Ascending aorta (tissue), 2 donors: ENCODE results near the gene ING4. TPM values are rescaled to one million over a fixed set of nuclear protein-coding genes. Genes with fewer than 3 reads are reported as not detected.

Experiments
- DNase-seq, 2 donors: peaks; one replicate each; pipeline ENCODE4 v3.0.0-alpha.2; 2019; ENCODE audit warnings: low spot score in 2 of 2
- H3K27ac ChIP-seq, 2 donors: fragments of 200-600 bp; sonication (generic); one replicate each; pipeline ENCODE4 v1.5.1; 2016 to 2017; ENCODE audit warnings: mild to moderate bottlenecking in 1 of 2
- H3K27me3 ChIP-seq: fragments of 200-600 bp; sonication (generic); one replicate; pipeline ENCODE4 v1.5.1; 2017
- H3K36me3 ChIP-seq, 2 donors: fragments of 200-600 bp; sonication (generic); one replicate each; pipeline ENCODE4 v1.5.1; 2016
- H3K4me1 ChIP-seq, 2 donors: fragments of 200-600 bp; sonication (generic); one replicate each; pipeline ENCODE4 v1.5.1; 2016 to 2017; ENCODE audit warnings: mild to moderate bottlenecking in 1 of 2
- H3K4me3 ChIP-seq, 2 donors: fragments of 200-600 bp; sonication (generic); one replicate each; pipeline ENCODE4 v1.5.1; 2016 to 2017; ENCODE audit warnings: mild to moderate bottlenecking in 1 of 2
- H3K9me3 ChIP-seq, 2 donors: fragments of 200-600 bp; sonication (generic); one replicate each; pipeline ENCODE4 v1.5.1; 2016
- intact Hi-C: fragments of 100-400 bp; cut with DNase I; formaldehyde crosslinking; loops from one replicate; pipeline ENCODE4 v1.15.1; 2023
- total RNA-seq: library from RNA; depleted of rRNA; stranded (reverse); fragments of >200 nt; gene quantifications from one replicate; pipeline ENCODE4 v1.1.0, GENCODE V29; 2016
- TF ChIP-seq, protein P1 (sequence below), 3 experiments: fragments of 200-600 bp in 2 of 3; fragments of 450-650 bp in 1 of 3; sonication (generic) in 2 of 3; IDR thresholded peaks; one replicate each; pipeline ENCODE4 v1.5.1; 2016 to 2019; ENCODE audit warnings: antibody characterized with exemption in 3 of 3, mild to moderate bottlenecking in 1 of 3, moderate library complexity in 1 of 3

ING4 gene
- total RNA-seq, 1 donor from 2014 or later, result 2.6 TPM

DNA sequence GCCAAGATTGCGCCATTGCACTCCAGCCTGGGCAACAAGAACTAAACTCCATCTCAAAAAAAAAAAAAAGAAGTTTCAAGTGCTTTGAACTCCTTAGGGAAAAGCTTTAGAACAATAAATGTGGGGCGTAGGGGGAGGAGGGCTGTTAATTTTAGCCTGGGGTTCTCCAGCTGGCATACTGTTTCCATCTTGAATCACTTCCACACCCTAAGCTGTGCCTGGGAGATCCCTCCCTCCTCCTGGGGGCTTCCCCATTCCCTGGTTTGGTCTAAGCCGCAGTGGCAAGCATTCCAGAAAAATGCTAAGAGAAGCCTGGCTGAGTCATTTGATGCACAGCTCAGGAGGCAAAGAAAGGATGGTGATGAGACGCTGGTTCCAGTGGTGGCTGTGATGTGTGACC is 28.6 kb upstream of the ING4 start:
- no peaks in the 10 kb centered on the region for H3K27me3 ChIP-seq
- no peak overlapping the region for H3K4me3 ChIP-seq
- TF ChIP-seq, protein P1, sequence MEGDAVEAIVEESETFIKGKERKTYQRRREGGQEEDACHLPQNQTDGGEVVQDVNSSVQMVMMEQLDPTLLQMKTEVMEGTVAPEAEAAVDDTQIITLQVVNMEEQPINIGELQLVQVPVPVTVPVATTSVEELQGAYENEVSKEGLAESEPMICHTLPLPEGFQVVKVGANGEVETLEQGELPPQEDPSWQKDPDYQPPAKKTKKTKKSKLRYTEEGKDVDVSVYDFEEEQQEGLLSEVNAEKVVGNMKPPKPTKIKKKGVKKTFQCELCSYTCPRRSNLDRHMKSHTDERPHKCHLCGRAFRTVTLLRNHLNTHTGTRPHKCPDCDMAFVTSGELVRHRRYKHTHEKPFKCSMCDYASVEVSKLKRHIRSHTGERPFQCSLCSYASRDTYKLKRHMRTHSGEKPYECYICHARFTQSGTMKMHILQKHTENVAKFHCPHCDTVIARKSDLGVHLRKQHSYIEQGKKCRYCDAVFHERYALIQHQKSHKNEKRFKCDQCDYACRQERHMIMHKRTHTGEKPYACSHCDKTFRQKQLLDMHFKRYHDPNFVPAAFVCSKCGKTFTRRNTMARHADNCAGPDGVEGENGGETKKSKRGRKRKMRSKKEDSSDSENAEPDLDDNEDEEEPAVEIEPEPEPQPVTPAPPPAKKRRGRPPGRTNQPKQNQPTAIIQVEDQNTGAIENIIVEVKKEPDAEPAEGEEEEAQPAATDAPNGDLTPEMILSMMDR (IDR thresholded peaks at IDR 0.05), result no peak
- no peak overlapping the region for H3K27ac ChIP-seq
- peaks cover 9 to 25% of the 10 kb centered on the region in 2 donors for H3K4me1 ChIP-seq
- intact Hi-C loops, result no loop called here
- H3K36me3 ChIP-seq, result peaks cover 0 to 3% of the 10 kb centered on the region in 2 donors
- no peak for DNase-seq
- H3K9me3 ChIP-seq, result no peaks in the 10 kb centered on the region

DNA sequence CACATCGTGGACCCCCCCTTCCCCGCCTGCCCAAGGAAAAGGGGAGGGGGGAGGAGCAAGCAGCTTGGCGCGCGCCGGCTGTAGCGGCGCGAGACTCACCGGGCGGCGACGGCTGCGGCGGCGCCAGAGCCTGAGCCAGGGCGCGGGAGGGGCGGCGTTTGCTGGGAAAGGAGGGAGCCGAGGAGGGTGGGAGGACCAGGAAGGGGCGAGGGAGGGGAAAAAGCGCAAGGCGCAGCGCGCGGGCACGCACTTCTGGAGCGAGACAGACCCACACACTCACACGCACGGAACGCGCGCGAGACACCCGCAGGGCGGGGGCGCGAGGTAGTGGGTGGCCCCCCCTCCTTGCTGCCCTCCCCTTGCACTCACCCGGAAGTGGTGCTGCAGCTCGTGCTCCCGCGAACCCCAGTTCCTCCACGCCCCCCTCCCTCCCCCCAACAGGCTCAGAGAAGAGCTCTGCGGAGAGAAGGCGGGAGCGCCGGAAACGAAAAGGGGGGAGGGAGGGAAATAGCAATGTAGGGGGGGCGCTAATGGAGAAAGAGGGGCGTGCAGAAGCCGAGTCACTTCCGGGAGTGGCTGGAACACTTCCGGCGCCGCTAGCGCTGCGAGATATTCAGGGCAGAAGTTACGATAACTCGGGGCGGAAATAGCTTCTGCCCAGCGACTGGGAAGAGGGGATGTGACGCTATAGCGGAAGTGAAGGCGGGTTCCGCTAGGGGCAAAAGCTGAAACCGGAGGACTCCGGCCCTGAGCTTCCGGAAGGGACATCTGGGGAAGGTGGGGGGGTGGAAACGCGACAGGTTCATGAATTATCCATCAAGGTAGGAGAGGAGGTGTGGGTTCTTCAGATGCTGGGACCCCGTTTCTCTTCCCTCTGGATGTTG is 26.3 kb upstream of the ING4 start, which contains the start of gene ZNF384:
TSS of gene ZNF384 (minus strand) at position 377 of the 884 bp plus-strand sequence. CDS start 9,855 bp downstream, outside the sequence.
- Histone ChIP-seq H3K36me3 (no peaks in the 10 kb centered on the region), H3K4me3 (peak within 1 kb of the TSS; percentile 68 to 91), H3K9me3 (no peaks in the 10 kb centered on the region), H3K4me1 (peaks cover 9 to 26% of the 10 kb centered on the region in 2 donors), H3K27me3 (no peaks in the 10 kb centered on the region), H3K27ac (peak within 1 kb of the TSS; percentile 96 to 98)
- peak; percentile 91 to 99 for DNase-seq
- TF ChIP-seq, protein P1 (IDR thresholded peaks at IDR 0.05), result peak in 1 of 3 experiments; percentile 27
- intact Hi-C loops, result loop anchor here (1.0 to 5.0 kb wide), 7 partner anchors 26 to 163 kb away; partner anchors contain the start of genes COPS7A, ING4, MLF2 and P3H3

DNA sequence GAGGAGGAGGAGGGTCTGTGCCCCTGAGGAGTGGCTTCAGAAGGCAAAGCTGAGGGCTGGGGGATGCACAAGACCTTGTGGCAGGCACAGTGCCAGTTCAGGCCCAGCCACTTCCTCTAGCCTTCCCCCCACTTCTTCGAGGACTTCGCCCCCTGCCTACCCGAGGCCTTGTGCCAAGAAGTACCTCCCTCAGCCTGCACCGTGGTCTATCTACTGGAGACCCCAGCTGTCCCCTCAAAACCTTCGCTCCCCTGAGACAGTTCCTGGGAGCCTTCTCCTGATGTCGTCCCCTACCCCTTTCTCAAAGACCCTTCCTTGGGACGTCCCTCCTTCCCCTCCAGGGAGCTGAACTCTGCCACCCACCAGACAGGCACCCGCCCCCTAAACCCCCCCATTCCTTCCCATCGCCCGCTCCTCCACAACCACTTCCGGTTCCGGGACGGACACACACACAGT is 25.7 kb upstream of the ING4 start:
- H3K36me3 ChIP-seq, result no peaks in the 10 kb centered on the region
- DNase-seq, result peak in 1 of 2 donors; percentile 73
- peak overlapping the region; percentile 96 to 98 for H3K27ac ChIP-seq
- no peaks in the 10 kb centered on the region for H3K9me3 ChIP-seq
- TF ChIP-seq, protein P1 (IDR thresholded peaks at IDR 0.05), result no peak
- H3K27me3 ChIP-seq, result no peaks in the 10 kb centered on the region
- peak overlapping the region; percentile 68 to 91 for H3K4me3 ChIP-seq
- peaks cover 9 to 26% of the 10 kb centered on the region in 2 donors for H3K4me1 ChIP-seq
- intact Hi-C loops, result loop anchor here (2.0 to 5.0 kb wide), 3 partner anchors 64 to 139 kb away; partner anchors contain the start of genes MLF2 and P3H3

DNA sequence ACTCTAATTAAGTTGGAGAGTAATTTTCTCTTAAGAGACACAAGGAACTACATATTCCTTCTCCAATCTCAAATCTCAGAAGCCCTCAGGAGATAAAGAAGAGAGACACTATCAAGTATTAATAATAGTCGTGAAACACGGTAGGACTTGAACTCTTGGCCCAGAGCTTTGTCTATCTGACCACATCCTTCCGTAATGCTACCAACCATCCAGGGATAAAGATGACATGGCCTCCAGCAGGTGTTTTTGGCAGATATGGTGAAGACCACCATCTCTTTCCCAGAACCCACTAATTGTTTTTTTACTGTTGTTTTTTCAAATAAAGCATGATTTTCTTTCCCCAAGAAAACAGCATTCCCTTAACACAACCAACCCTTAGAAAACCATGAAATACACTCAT is 22.9 kb upstream of the ING4 start:
- TF ChIP-seq, protein P1 (IDR thresholded peaks at IDR 0.05), result no peak
- Histone ChIP-seq H3K4me1 (peaks cover 9 to 26% of the 10 kb centered on the region in 2 donors), H3K4me3 (no peak overlapping the region), H3K27me3 (no peaks in the 10 kb centered on the region), H3K36me3 (peaks cover 0 to 6% of the 10 kb centered on the region in 2 donors), H3K27ac (no peak overlapping the region), H3K9me3 (no peaks in the 10 kb centered on the region)
- DNase-seq, result no peak
- intact Hi-C loops, result loop anchor here (5.0 kb wide), 1 partner anchor 141 kb away; the partner anchor contains the start of gene P3H3

DNA sequence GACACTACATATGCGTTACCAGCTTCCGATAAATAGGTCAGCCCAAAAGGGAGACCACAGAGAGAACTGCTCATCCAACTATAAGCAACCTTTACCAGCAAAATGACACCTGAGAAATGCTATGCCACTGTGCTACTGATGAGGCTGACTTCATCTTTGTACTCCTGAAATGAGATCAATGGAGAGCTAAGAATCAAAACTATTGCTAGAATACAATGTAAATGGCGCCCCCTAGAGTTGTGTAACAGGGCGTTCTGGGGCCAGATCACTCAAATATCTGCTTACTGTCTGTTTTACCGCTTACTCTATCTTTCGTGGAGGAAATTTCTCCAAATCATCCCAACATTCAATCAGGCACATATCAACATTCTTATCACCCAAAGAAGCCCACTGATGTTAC is 21.7 kb upstream of the ING4 start:
- no peak overlapping the region for H3K4me3 ChIP-seq
- peaks cover 12 to 15% of the 10 kb centered on the region in 2 donors for H3K36me3 ChIP-seq
- H3K27ac ChIP-seq, result no peak overlapping the region
- intact Hi-C loops, result loop anchor here (5.0 kb wide), 1 partner anchor 143 kb away; the partner anchor contains the start of gene P3H3
- H3K9me3 ChIP-seq, result no peaks in the 10 kb centered on the region
- TF ChIP-seq, protein P1 (IDR thresholded peaks at IDR 0.05), result peak; percentile 7 to 44 (median 12)
- no peak for DNase-seq
- H3K4me1 ChIP-seq, result peaks cover 9 to 20% of the 10 kb centered on the region in 2 donors
- no peaks in the 10 kb centered on the region for H3K27me3 ChIP-seq
